DMS53 treated with DMSO at 0.1 percent for 48 hours (cell line): ENCODE results near the gene RBM38.

Source experiments
- DNase-seq: peaks from one replicate; lab custom pipeline; 2025; ENCODE audit not compliant: unreplicated experiment; lab: John Stamatoyannopoulos, UW

The RBM38 gene

DNA sequence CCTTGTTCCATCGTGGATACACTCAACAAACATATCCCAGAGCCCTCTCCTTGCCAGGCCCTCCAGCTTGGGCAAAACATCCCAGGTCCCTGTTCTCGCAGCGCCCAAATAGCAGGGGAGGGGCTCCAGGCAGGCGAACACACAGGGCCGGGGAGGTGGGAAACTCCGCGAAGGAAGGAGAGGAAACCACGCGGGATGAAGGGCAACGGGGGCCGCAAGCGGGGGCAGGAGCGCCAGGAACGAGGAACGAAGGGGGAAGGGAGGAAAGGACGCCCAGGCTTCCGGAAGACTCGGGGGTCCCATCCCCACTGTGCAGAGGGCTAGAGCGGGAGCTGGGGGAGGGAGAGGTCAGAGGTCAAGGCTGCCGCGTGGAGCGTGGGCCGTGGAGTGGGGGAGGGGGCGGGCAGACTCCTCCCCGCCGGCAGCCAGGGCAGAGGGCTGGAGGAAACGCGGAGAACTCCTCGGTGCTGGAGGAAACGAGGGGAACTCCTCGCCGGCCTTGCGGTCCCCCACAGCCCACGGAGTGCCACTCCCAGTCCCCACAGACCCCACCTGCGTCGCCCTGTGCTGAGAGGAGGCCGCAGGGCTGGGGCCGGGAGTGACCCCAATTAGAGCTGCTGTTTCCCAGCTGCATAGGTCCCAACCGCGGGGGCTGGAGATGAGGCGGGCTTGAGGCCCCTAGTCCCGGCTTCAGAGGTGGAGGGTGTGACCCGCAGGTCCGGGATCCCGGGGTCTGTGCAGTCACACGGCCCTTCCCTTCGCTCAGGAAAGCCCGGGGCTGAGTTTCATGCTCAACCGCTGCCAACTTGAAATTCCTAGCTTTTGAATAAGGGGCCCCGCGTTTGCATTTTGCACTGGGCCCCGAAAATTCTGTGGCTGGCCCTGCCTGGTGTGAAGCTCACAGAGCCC lies 1.2 kb upstream of the RBM38 start:
- DNase-seq: no peak

DNA sequence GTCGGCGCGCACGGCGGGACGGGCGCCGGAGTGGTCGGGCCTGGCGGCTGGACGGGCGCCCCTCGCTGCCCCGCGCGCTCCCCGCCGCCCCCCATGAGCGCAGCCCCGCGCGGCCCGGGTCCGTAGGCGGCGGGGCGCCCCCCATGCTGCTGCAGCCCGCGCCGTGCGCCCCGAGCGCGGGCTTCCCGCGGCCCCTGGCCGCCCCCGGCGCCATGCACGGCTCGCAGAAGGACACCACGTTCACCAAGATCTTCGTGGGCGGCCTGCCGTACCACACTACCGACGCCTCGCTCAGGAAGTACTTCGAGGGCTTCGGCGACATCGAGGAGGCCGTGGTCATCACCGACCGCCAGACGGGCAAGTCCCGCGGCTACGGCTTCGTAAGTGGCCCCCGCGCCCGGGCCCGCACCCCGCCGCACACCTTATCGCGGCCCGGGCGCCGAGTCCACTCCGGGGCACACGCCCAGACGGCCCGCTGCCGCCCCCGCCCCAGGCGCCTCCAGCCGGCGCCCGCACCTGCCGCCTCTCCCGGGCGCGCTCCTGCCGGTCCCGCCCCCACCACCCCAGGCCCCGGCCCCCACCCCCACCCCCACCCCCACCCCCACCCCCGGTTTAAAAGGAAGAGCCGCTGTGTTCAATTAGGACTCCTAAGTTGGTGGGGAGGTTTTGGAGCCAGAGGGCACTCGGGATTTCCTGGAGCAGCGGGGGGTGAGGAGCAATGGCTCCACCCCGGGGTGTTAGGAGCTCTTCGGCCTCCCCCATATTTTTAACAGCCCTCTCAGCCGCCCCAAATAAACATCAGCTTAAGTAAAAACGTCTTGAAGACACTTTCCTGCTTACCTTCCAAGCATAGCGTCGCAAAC lies 474 bp downstream of the RBM38 start:
- no peak for DNase-seq

DNA sequence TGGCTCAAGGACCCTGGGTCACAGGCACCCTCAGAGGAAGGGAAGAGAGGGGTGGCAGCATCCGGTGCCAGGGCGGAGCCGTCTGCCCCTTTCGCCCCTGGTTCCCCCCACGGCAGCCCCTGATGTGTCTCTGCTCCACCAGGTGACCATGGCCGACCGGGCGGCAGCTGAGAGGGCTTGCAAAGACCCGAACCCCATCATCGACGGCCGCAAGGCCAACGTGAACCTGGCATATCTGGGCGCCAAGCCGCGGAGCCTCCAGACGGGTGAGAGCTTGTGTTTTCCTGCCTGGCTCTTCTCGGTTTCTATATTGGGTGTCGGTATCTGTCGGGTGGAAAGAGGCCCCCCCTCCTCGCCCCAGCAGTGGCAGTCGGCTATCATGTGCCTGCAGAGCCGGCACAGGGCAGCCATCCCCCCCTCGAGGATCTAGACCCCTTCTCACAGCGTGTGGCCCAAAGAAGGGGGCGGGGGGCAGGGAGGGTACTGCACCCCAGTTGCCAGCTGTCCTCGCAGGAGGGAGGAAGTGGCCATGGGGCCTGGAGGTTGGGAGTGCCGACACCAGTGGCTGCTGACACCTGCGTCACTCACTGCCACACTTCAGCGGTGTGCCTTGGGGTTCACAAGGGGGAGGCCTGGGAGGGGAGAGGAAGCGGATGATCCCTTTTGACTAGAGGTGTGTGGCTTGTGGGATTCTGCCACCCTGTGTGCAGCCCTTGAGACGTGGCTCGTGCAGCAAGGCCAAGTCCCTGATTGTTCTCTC lies 1.5 kb downstream of the RBM38 start:
- no peak for DNase-seq

DNA sequence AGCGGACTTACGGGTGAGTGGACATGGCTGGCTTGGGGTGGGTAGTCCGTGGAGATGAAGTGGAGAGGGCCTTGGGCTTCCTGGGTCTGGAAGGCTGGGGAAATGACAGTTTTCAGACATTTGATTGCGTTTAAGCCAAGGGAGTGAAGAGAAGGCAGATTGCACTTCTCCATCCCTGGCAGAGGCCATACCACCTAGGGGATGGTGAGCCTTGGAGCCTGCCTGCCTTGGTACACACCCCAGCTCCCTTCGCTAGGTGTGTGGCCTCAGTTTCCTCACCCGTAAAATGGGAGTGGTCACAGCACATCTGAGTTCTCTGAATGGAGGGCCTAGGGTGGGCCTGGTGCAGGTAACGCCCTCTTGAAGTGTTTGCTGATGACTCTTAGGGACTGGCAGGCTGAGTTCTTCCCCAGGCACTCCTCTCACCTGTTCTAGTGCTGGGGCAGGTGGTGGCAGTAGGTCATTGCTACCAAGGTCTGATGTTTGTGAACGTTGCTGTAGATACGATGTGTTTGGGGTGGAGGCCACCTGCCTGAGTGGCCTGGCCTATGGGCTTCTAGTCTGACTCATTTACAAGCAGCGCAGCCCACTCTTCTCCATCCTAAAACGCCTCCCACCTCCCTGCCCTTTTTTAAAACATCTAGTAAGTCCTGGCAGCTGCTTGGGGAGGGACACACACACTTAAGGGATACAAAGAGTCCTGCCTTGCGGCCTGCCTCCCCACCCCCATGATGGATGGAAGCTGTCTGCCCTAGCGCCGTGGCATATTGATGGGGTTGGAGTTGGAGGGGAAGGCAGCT lies 2.3 kb downstream of the RBM38 start:
- DNase-seq: no peak

DNA sequence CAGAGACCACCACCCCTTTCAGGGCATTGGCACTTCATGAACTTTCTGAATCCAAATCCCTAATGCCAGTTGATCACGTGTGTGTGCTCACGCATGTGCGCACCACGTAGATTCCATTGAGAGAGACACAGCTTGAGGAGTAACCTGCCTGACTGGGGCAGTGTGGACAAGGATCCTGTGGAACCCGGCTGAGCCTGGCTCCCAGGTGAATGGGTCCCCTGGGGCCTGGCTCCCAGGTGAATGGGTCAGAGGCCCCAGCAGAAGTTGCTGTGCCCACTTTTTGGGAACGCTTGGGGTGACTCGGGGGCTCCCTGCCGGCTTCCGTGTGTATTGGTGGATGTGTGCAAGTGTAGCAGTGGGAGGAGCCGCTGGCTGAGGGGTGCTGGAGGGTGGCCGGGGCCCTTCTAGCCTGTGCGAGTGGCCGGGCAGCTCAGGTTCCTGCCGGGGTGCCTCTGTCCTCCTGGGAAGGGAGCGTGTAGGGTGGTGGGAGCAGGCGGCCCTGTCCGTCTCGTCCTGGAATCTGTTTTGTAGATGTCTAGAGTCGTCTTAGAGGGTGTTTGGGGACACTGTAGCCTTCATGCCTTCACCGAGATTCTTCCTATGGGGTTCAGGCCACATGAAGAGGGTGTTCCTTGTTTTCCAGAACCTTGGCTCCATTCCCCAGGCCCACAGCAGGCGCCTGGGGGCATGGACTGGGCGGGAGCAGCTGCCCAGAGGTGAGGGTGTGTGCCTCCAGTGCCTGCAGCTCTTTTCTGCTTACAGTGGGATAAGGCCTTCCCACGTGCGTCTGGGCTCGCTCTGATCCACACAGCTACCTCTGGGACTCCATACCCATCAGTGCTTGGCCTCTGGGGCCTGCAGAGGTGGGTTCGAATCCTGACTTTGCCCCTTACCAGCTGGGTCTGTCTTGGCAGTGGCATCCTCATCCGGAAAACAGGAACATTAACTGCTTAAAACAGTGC lies 3.2 kb downstream of the RBM38 start:
- no peak for DNase-seq

DNA sequence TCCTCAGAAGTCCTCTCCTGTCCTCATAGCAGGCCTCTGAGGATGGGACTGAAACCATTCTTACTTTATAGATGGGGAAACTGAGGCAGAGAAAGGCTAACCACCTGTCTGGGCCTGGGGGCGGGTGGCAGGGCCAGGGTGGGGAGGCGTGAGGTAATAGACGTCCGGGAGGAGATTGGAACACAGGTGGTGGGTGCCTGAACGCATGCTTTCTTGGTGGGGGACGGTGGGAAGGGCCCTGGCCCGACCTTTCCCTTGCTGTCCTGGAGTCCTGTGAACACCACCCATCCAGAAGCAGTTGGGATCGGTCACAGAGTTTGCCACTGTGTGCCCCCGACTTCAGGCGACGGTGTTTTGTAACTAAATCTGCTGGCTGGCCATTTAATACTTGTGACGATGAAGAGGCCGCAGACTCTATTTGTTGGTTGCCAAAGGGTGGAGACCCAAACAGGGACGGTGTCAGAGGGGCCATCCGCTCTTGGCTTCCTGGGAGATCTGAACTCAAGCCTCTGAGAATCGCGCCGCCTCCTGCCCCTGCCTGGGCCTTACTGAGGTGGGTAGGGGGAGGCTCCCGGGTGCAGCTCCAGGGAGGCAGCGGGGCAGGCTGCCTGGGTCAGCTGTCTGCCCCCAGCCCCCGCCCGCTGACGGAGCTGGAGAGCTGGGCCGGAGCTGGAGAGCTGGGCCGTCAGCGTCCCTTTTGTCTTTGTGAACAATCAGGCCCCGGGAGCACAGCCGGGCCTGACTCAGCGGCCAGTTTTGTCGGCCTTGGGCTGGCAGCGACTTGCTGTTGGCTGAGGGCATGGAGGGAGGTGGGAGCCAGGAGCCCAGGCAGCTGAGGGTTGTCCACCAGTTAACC lies 4.1 kb downstream of the RBM38 start:
- no peak for DNase-seq

DNA sequence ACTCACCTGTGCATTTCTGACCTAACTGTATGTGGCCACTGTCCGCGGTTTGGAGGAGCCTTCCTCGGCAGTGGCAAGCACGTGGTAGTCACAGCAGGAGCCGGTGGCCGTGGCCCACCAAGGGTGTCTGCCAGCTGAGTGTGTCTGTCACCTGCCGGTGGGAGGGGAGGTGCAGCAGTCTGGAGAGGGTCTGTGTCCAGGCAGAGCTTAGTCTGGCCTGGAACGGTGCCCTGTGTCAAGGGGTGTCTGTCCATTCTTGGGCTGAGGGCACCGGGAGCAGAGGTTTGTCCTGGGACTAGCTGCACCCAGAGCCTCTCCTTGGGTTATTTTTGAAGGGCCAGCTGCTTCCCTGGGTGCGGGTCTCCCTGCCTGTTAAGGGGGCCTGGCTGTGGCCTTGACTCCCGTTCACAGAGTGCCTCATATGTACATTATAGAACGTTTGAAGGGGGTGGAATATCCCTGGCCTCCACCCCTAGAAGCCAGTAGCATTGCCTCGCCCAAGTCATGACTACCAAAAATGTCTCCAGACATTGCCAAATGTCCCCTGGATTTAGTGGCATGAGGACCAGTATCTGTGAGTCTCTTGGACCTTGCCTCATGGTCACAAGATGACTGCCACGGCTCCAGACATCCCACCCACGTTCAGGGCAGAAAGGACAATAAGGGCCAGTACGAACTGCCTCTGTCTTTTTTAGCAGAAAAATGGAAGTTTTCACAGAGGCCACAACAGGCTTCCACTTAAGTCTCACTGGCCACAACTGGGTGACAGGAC lies 5.2 kb downstream of the RBM38 start:
- no peak for DNase-seq

DNA sequence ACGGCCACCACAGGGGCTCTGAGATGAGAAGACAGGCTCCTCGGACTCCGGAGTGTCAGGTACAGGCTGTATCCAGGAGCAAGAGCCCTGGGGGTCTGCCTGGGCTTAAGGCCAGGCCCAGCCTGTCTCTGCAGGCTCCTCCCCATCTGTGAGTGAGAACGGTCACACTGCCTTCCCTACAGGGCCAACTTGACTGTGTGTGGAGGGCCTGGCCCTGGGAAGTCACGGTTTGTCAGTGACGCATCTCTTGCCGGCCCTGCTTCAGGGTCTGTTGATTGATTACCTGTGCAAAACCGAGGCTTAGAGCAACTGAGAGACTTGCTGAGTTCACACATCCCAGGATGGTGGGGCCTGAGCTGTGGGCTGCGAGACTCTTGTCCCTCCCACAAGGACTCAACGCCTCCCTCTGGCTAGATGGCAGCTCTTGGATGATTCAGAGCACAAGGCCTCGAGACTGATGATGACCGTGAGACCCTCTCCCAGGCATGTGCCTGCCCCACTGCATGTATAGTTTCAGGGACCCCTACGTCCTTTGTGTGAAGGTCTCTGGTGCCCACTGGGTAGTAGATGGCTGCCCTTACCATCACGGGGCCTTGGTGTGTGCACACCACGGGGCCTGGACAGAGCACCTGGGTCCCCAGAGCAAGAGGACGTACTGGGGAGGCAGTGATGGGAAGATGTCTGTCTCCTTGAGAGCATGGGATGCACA lies 5.9 kb downstream of the RBM38 start:
- DNase-seq: no peak

DNA sequence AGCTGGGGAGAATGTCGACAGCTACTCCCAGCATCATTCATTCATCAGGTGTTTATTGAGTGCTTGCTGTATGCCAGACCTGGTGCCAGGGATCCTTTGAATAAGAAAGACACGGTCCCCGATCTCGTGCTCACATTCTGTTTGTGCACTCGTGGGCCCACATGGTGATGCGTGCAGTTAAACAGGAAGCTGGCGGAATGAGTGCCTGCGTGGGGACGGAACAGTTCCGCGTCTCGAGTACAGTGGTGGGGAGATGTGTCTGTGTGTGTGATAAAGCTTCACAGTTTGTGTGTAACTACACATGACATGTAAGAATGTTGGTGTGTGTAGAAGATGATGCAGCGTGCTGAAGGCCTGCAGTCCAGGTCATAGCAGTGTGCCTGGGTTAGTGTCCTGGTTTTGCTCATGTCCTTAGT lies 6.5 kb downstream of the RBM38 start:
- DNase-seq: no peak

DNA sequence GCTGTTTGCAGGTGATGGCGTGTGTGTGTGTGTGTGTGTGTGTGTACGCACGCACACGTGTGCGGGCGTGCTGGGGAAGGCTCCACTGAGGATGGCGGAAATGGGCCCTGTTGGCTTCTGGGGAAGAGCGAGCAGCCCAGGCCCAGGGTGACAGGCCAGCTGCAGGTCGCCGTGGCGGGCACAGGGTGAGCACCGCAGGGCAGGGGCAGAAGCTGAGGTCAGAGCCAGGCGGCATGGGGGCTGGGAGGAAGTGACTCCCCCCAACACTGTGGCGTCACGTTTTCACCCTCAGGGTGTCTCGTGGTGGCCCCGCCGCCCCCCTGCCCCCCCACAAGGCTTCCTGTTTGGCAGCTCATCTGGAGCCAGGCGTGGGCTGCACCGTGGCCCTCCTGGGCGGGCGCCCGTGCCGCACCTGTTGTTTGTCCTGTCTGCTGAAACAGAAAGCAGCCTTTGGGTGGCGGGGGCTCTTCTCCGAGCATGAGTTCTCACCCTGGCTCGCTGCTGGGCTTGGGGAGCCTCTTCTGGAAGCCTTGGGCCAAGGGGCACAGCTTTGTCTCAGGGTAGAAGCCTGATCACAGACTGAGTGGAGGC lies 7.1 kb downstream of the RBM38 start:
- DNase-seq: no peak

DNA sequence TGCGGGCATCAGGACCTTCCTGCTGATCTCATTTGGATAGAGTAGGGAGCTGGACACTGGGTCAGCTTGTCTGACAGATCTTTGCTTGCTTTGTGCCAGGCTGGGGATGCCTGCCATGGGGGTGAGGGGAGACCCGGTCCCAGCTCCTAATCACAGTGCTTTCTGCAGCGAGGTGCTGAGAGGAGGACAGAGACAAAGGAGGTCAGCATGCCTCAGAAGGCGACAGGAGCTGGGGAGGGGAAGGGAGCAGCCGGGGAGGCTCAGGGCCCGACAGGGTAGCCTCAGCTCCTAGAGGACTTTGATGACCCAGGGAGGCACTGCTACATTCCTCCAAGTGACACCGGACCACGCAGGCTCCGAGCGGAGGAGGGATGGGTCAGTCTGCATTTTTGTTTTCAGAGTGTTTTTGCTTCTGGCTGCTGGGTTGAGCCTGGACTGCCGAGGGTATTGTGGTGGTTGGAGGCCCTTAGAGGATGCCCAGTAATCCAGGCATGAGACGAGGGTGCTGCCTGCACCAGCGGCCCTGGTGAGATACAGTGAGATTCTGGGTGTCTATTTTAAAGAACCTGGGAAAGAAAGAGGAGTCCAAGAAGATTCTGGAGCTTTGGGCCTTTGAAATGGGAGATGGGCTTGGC lies 7.8 kb downstream of the RBM38 start:
- no peak for DNase-seq

DNA sequence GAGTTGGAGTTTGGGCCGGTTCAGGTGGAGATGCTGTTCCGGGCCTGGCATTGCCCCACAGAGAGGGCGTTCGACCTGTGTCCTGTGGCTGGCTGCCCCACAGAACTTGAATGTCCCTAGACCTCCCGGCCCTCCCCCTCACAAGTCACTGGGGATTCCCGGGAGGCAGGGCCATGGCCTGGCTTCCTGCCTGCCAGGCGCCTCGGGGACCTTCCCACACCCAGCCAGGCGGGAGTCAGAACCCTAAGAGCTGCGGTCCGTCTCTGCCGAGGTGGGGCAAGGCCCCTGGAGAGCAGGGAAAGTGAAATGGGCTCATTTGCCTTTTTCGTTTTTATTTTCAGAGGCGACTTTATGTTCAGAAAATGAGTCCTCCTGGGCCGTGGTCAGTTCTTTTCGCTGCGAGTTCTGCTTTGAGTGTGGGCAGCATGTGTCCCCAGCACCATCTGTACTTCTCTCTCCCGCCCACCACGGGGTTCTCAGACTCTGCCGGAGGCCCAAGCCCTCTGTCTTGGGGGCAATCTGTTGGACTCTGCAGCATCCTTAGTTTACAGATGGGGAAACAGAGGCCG lies 8.5 kb downstream of the RBM38 start:
- DNase-seq: no peak

DNA sequence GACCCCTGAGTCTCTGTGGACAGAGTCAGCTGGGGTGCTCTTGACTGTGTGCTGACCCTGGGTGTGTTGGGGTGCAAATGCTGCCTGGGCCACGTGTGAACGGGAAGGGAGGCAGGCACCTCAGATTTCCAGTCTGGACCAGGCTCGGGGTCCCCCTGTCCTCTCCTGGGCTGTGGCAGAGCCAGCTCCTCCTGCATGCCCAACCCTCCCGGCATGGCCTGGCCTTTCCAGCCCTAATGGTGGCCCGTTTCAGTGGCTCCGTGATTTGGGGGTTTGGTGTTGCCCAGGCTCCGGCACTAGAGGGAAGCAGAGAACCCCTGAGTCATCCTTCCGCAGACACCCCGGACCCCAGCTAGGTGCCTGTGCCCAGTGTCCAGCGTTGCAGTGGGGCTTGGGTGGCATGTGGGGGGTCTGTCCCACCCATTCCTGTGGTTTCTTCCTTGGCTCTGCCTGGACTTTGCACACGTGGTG lies 9.1 kb downstream of the RBM38 start:
- no peak for DNase-seq

DNA sequence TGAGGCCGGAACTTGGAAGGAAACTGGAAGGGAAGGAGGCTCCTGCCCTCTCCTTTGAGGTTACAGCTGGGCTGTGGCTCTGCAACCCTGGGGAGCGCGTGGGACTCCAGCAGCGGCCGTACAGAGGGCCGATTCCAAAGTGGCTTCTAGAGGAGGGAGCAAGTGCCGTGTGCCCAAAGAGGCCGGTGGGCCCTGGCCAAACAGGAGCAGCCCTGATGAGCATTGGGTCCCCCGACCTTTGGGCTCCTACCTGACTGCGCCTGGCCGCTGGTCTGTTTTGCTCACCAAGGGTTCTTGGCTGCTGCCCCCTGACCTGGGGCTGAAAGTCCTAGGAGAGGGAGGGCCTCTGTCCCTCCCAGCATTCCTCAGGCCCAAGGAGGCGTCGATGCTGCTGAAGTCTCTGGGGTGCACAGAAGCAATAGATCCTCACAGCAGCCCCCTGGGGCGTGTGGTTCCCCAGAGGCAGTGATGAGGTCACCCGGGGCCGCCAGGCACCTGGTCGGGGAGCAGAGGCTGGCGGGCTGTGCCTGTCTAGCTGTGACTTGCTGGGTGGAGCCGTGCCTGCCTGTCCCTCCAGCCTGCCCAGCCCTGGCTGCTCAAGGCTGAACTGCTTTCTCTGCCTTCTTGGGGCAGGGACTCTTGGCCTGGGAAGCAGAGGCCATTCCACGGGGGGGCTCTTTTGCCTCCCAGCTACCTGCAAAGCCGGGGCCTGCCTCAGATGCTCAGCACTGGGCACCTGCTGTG lies 9.8 kb downstream of the RBM38 start:
- no peak for DNase-seq

DNA sequence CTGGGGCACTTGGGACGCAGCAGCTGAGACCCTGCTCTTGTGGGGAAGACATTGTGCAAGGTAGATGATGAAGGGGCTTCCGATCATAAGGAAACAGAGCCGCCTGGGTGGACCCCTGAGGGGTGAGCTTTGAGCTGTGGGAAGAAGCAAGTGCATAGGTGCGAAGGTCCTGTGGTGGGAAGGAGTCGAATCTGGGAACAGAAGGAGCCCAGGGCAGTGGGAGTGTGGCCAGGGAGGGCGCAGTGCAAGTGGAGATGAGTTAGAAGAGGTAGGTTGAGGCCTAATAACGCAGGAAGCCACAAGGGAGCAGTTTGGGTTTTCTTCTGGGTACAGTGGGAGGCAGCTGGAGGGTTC lies 10.3 kb downstream of the RBM38 start:
- no peak for DNase-seq
